Measurements from ENCODE around the gene KCNIP4. TPM values are rescaled to one million over a fixed set of nuclear protein-coding genes. Genes with fewer than 3 reads are reported as not detected.

KCNIP4 gene
- total RNA-seq, 1 donor from 2014 or later = 0.39 TPM

- no peaks in the 10 kb centered on the region for H3K4me1 ChIP-seq
- no peak overlapping the region for H3K27ac ChIP-seq
- H3K4me2 ChIP-seq = no peak overlapping the region
- no peak overlapping the region for H3K9ac ChIP-seq
- DNase-seq (ENCODE audit: low spot score) = no peak
- H3K9me3 ChIP-seq (ENCODE audit: low read depth) = no peaks in the 10 kb centered on the region
- Mint-ChIP-seq H3K36me3 (no peaks in the 10 kb centered on the region), H3K27ac (no peak overlapping the region), H3K9me3 (no peaks in the 10 kb centered on the region), H3K4me3 (no peak overlapping the region), H3K4me1 (no peaks in the 10 kb centered on the region), H3K27me3 (ENCODE audit: insufficient read depth, low read depth) (no peaks in the 10 kb centered on the region)
- TF ChIP-seq EZH2phosphoT487 (IDR thresholded peaks at IDR 0.05) (no peak), EZH2 (IDR thresholded peaks at IDR 0.05) (no peak)
- TF ChIP-seq, protein P1, sequence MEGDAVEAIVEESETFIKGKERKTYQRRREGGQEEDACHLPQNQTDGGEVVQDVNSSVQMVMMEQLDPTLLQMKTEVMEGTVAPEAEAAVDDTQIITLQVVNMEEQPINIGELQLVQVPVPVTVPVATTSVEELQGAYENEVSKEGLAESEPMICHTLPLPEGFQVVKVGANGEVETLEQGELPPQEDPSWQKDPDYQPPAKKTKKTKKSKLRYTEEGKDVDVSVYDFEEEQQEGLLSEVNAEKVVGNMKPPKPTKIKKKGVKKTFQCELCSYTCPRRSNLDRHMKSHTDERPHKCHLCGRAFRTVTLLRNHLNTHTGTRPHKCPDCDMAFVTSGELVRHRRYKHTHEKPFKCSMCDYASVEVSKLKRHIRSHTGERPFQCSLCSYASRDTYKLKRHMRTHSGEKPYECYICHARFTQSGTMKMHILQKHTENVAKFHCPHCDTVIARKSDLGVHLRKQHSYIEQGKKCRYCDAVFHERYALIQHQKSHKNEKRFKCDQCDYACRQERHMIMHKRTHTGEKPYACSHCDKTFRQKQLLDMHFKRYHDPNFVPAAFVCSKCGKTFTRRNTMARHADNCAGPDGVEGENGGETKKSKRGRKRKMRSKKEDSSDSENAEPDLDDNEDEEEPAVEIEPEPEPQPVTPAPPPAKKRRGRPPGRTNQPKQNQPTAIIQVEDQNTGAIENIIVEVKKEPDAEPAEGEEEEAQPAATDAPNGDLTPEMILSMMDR (IDR thresholded peaks at IDR 0.05) = no peak
- H3K36me3 ChIP-seq = no peaks in the 10 kb centered on the region
- H3K79me2 ChIP-seq (ENCODE audit: low read depth) = no peaks in the 10 kb centered on the region
- no peaks in the 10 kb centered on the region for H3F3A ChIP-seq (ENCODE audit: low read depth)
- no peaks in the 10 kb centered on the region for H4K20me1 ChIP-seq (ENCODE audit: low read depth)
- H3K27me3 ChIP-seq = no peaks in the 10 kb centered on the region
- no peak overlapping the region for H3K4me3 ChIP-seq
- no peak overlapping the region for H2AFZ ChIP-seq (replicated peaks)
These were observed 42.5 kb upstream of the KCNIP4 start for GRCh38 chr4:21991050-21991449.

DNA sequence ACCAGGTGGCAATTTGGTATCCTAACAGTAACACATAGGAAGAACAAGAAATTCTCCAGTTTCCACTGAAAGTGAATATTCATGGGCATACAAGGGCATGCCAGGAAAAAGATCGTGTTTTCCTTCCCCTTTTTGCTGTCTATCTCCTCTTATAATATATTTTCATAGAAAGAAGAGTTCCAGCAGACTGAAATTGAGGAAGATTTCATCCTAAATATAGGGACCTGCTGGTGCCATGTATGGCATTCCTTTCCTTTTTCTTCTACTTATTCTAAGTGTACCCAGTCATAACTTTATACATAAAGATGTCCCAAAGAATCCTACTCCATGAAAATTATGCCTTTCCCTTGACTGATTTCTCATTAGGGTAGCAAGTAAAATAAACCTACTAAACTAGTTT, 40.8 kb upstream of the KCNIP4 start:
- no peak for DNase-seq (ENCODE audit: low spot score)
- Mint-ChIP-seq H3K4me3 (no peak overlapping the region), H3K9me3 (no peaks in the 10 kb centered on the region), H3K27ac (no peak overlapping the region), H3K36me3 (no peaks in the 10 kb centered on the region), H3K27me3 (ENCODE audit: insufficient read depth, low read depth) (no peaks in the 10 kb centered on the region), H3K4me1 (no peaks in the 10 kb centered on the region)
- no peaks in the 10 kb centered on the region for H3K9me3 ChIP-seq (ENCODE audit: low read depth)
- H3K36me3 ChIP-seq = no peaks in the 10 kb centered on the region
- H3K79me2 ChIP-seq (ENCODE audit: low read depth) = no peaks in the 10 kb centered on the region
- no peak overlapping the region for H3K4me3 ChIP-seq
- H4K20me1 ChIP-seq (ENCODE audit: low read depth) = no peaks in the 10 kb centered on the region
- no peaks in the 10 kb centered on the region for H3F3A ChIP-seq (ENCODE audit: low read depth)
- H3K4me2 ChIP-seq = no peak overlapping the region
- H3K9ac ChIP-seq = no peak overlapping the region
- no peaks in the 10 kb centered on the region for H3K4me1 ChIP-seq
- H2AFZ ChIP-seq (replicated peaks) = no peak overlapping the region
- no peak overlapping the region for H3K27ac ChIP-seq
- H3K27me3 ChIP-seq = no peaks in the 10 kb centered on the region
- no peak for TF ChIP-seq EZH2 (IDR thresholded peaks at IDR 0.05)
- TF ChIP-seq, protein P1 (IDR thresholded peaks at IDR 0.05) = no peak
- no peak for TF ChIP-seq EZH2phosphoT487 (IDR thresholded peaks at IDR 0.05)

DNA sequence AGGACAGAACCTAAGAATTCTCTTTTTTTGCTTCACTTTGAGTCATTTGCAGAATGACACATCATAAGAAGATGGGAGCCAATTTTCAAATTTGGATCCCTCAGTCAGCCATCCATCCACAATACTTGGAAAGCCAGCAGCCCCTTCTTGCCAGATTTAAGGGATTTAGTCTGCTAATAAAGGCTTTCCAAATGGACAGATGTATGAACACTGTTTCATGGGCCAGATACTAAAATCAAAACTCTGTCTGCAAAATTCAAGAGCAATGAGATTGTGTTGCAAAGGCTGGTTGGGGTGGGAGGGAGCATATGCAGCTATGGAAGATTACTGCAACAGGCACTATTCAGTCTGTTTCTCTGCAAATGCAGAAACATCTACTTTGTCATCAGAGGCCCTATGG, 37.7 kb upstream of the KCNIP4 start:
- Mint-ChIP-seq H3K27me3 (ENCODE audit: insufficient read depth, low read depth) (no peaks in the 10 kb centered on the region), H3K9me3 (no peaks in the 10 kb centered on the region), H3K27ac (no peak overlapping the region), H3K4me1 (peaks cover 3% of the 10 kb centered on the region), H3K36me3 (no peaks in the 10 kb centered on the region), H3K4me3 (no peak overlapping the region)
- Histone ChIP-seq H4K20me1 (ENCODE audit: low read depth) (no peaks in the 10 kb centered on the region), H3F3A (ENCODE audit: low read depth) (no peaks in the 10 kb centered on the region), H3K4me3 (no peak overlapping the region), H3K36me3 (no peaks in the 10 kb centered on the region), H3K79me2 (ENCODE audit: low read depth) (no peaks in the 10 kb centered on the region), H3K4me2 (no peak overlapping the region), H3K27me3 (no peaks in the 10 kb centered on the region), H3K9ac (no peak overlapping the region), H3K4me1 (no peaks in the 10 kb centered on the region), H3K27ac (no peak overlapping the region), H3K9me3 (ENCODE audit: low read depth) (no peaks in the 10 kb centered on the region), H2AFZ (replicated peaks) (no peak overlapping the region)
- TF ChIP-seq, protein P1 (IDR thresholded peaks at IDR 0.05) = no peak
- TF ChIP-seq EZH2 (IDR thresholded peaks at IDR 0.05) = no peak
- no peak for TF ChIP-seq EZH2phosphoT487 (IDR thresholded peaks at IDR 0.05)
- no peak for DNase-seq (ENCODE audit: low spot score)
